Sigmoid colon (tissue), 4 donors: ENCODE results near the gene ANKMY1.

Source experiments
- CTCF ChIP-seq, 4 experiments: fragments of 450-650 bp in 3 of 4; fragments of 200-600 bp in 1 of 4; IDR thresholded peaks; one replicate each; pipeline ENCODE4 v1.5.1; 2016 to 2019; ENCODE audit warnings: antibody characterized with exemption in 4 of 4, mild to moderate bottlenecking in 3 of 4, moderate library complexity in 2 of 4
- EP300 ChIP-seq, 4 donors: sonication (generic); formaldehyde crosslinking; IDR thresholded peaks; one replicate each; pipeline ENCODE4 v1.6.1; 2017; ENCODE audit warnings: antibody characterized with exemption in 4 of 4
- POLR2A ChIP-seq, 2 donors: fragments of 450-650 bp; IDR thresholded peaks; one replicate each; pipeline ENCODE4 v1.6.1; 2016; ENCODE audit warnings: antibody characterized with exemption in 2 of 2, mild to moderate bottlenecking in 2 of 2, moderate library complexity in 2 of 2
- POLR2AphosphoS5 ChIP-seq, 4 donors: sonication (generic); formaldehyde crosslinking; IDR thresholded peaks; one replicate each; pipeline ENCODE4 v1.6.1; 2017; ENCODE audit warnings: antibody characterized with exemption in 4 of 4

GRCh38 chr2:240573071-240573515 lies 15.3 kb upstream of the ANKMY1 start:
- TF ChIP-seq CTCF (IDR thresholded peaks at IDR 0.05), result no peak
- TF ChIP-seq POLR2A (IDR thresholded peaks at IDR 0.05), result no peak
- no peak for TF ChIP-seq POLR2AphosphoS5 (IDR thresholded peaks at IDR 0.05)
- TF ChIP-seq EP300 (IDR thresholded peaks at IDR 0.05), result no peak
